Glutamatergic neuron (in vitro differentiated cells): ENCODE data around the gene CPE. TPM values are rescaled to one million over a fixed set of nuclear protein-coding genes. Genes with fewer than 3 reads are reported as not detected.

Source experiments
- DNase-seq: peaks from one replicate; pipeline ENCODE4 v3.0.0; 2022
- H3K27ac Mint-ChIP-seq: one replicate; pipeline ENCODE4 v1.8.0; 2020; ENCODE audit warnings: mild to moderate bottlenecking, mixed read lengths, inconsistent platforms; ENCODE audit not compliant: unreplicated experiment
- H3K27me3 Mint-ChIP-seq: one replicate; pipeline ENCODE4 v1.8.0; 2020; ENCODE audit warnings: mild to moderate bottlenecking, moderate library complexity, mixed read lengths, inconsistent platforms; ENCODE audit not compliant: unreplicated experiment
- H3K36me3 Mint-ChIP-seq: one replicate; pipeline ENCODE4 v1.8.0; 2020; ENCODE audit warnings: mild to moderate bottlenecking, mixed read lengths, inconsistent platforms; ENCODE audit not compliant: unreplicated experiment
- H3K4me1 Mint-ChIP-seq: one replicate; pipeline ENCODE4 v1.8.0; 2020; ENCODE audit warnings: mild to moderate bottlenecking, low read depth, mixed read lengths, inconsistent platforms; ENCODE audit not compliant: unreplicated experiment
- H3K4me3 Mint-ChIP-seq: one replicate; pipeline ENCODE4 v1.8.0; 2020; ENCODE audit warnings: mild to moderate bottlenecking, mixed read lengths, inconsistent platforms; ENCODE audit not compliant: unreplicated experiment
- H3K9me3 Mint-ChIP-seq: one replicate; pipeline ENCODE4 v1.8.0; 2020; ENCODE audit warnings: mild to moderate bottlenecking, moderate library complexity, mixed read lengths, inconsistent platforms; ENCODE audit not compliant: unreplicated experiment
- total RNA-seq: library from RNA; stranded (reverse); fragmentation: NEBNext Ultra II Directional; extraction: Animal tissue kit (Norgen Biotek cat#: 25700); gene quantifications from one replicate; pipeline ENCODE4 v1.2.1, GENCODE V29; 2021; ENCODE audit not compliant: unreplicated experiment
- TF ChIP-seq, protein P1 (sequence below): fragments of 200-600 bp; sonication (generic); IDR thresholded peaks from one replicate; pipeline ENCODE4 v1.5.0; 2021; ENCODE audit not compliant: partially characterized antibody, unreplicated experiment

The CPE gene
- total RNA-seq, 1 donor from 2014 or later = 253 TPM

DNA sequence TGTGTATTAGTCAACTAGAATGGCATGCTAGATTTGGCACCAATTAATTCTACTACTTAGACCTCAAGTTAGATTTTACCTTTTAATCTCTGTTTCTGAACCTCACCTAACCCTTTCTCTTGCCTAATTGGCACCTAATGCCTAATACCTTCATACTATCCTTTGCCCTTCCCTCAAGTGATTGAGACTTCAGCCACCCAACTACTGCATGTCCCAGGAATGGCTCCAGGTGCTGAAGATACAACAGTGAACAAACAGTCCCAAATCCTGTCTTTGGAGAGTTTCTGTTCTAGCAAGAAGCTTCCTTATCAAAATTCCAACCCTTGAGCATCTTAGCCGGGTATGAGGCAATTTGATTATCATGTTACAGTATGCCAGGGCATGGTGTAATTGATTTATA is 139.9 kb downstream of the CPE start:
- no peaks in the 10 kb centered on the region for H3K36me3 Mint-ChIP-seq
- H3K4me1 Mint-ChIP-seq = no peaks in the 10 kb centered on the region
- TF ChIP-seq, protein P1, sequence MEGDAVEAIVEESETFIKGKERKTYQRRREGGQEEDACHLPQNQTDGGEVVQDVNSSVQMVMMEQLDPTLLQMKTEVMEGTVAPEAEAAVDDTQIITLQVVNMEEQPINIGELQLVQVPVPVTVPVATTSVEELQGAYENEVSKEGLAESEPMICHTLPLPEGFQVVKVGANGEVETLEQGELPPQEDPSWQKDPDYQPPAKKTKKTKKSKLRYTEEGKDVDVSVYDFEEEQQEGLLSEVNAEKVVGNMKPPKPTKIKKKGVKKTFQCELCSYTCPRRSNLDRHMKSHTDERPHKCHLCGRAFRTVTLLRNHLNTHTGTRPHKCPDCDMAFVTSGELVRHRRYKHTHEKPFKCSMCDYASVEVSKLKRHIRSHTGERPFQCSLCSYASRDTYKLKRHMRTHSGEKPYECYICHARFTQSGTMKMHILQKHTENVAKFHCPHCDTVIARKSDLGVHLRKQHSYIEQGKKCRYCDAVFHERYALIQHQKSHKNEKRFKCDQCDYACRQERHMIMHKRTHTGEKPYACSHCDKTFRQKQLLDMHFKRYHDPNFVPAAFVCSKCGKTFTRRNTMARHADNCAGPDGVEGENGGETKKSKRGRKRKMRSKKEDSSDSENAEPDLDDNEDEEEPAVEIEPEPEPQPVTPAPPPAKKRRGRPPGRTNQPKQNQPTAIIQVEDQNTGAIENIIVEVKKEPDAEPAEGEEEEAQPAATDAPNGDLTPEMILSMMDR = no peak
- no peaks in the 10 kb centered on the region for H3K9me3 Mint-ChIP-seq
- no peaks in the 10 kb centered on the region for H3K27me3 Mint-ChIP-seq
- no peak overlapping the region for H3K27ac Mint-ChIP-seq
- DNase-seq = no peak
- H3K4me3 Mint-ChIP-seq = no peak overlapping the region

GRCh38 chr4:165519591-165519990 is 140.8 kb downstream of the CPE start:
- Mint-ChIP-seq H3K4me3 (no peak overlapping the region), H3K27ac (no peak overlapping the region), H3K4me1 (no peaks in the 10 kb centered on the region), H3K9me3 (no peaks in the 10 kb centered on the region), H3K27me3 (no peaks in the 10 kb centered on the region), H3K36me3 (no peaks in the 10 kb centered on the region)
- DNase-seq = no peak
- TF ChIP-seq, protein P1 = no peak

GRCh38 chr4:165520086-165520485 is 141.3 kb downstream of the CPE start:
- H3K9me3 Mint-ChIP-seq = no peaks in the 10 kb centered on the region
- H3K27ac Mint-ChIP-seq = no peak overlapping the region
- TF ChIP-seq, protein P1 = no peak
- H3K4me1 Mint-ChIP-seq = no peaks in the 10 kb centered on the region
- DNase-seq = no peak
- no peaks in the 10 kb centered on the region for H3K27me3 Mint-ChIP-seq
- H3K4me3 Mint-ChIP-seq = no peak overlapping the region
- no peaks in the 10 kb centered on the region for H3K36me3 Mint-ChIP-seq

GRCh38 chr4:165522050-165522449 is 143.2 kb downstream of the CPE start:
- no peak for DNase-seq
- Mint-ChIP-seq H3K4me1 (peaks cover 3% of the 10 kb centered on the region), H3K9me3 (peaks cover under 1% of the 10 kb centered on the region), H3K4me3 (no peak overlapping the region), H3K36me3 (no peaks in the 10 kb centered on the region), H3K27me3 (no peaks in the 10 kb centered on the region), H3K27ac (no peak overlapping the region)
- TF ChIP-seq, protein P1 = no peak

- no peaks in the 10 kb centered on the region for H3K36me3 Mint-ChIP-seq
- DNase-seq = no peak
- peaks cover 4% of the 10 kb centered on the region for H3K9me3 Mint-ChIP-seq
- no peak overlapping the region for H3K4me3 Mint-ChIP-seq
- peaks cover 7% of the 10 kb centered on the region for H3K4me1 Mint-ChIP-seq
- H3K27me3 Mint-ChIP-seq = no peaks in the 10 kb centered on the region
- TF ChIP-seq, protein P1 = no peak
- H3K27ac Mint-ChIP-seq = no peak overlapping the region
Observed at GRCh38 chr4:165524532-165525190, 145.9 kb downstream of the CPE start.
